BJ (cell line): ENCODE measurements around the gene JUND. TPM values are rescaled to one million over a fixed set of nuclear protein-coding genes. Genes with fewer than 3 reads are reported as not detected.
A peak's percentile ranks its signal among the peaks of the same experiment; 100 is the strongest.

Source experiments
- CTCF ChIA-PET: fragments of 350-600 bp; formaldehyde crosslinking; extraction: SDS; loops from one replicate; lab custom pipeline; 2021; ENCODE audit warnings: antibody characterized with exemption, inconsistent platforms; lab: Yijun Ruan, JAX
- POLR2A ChIA-PET: fragments of 300-600 bp; sonication (Branson Sonifier 250); formaldehyde crosslinking; extraction: SDS; loops from one replicate; lab custom pipeline; 2021; ENCODE audit warnings: antibody characterized with exemption; lab: Charles Lee
- DNase-seq: peaks from one replicate; pipeline ENCODE4 v3.0.0-alpha.2; 2011; ENCODE audit warnings: low read depth
- H3K27me3 ChIP-seq: 2 replicates; pipeline ENCODE4 v1.6.0; 2011; ENCODE audit warnings: low read length; ENCODE audit not compliant: control insufficient read depth, insufficient read depth
- H3K36me3 ChIP-seq: 2 replicates; pipeline ENCODE4 v1.5.1; 2011; ENCODE audit warnings: low read length; ENCODE audit not compliant: control insufficient read depth, insufficient read depth
- H3K4me3 ChIP-seq: 2 replicates; pipeline ENCODE4 v1.5.1; 2011; ENCODE audit warnings: low read depth, mild to moderate bottlenecking, control low read depth, low read length
- CTCF ChIP-seq: IDR thresholded peaks from 2 replicates; pipeline ENCODE4 v1.5.1; 2011; ENCODE audit warnings: low read depth, mild to moderate bottlenecking, control low read depth, inconsistent platforms, low read length, moderate library complexity; ENCODE audit not compliant: insufficient read depth
- polyA minus RNA-seq: library from RNA; depleted of rRNA, polyadenylated mRNA; stranded (reverse); fragments of >200 nt; gene quantifications from 2 replicates; pipeline ENCODE4 v1.2.3, GENCODE V29; 2011; rRNA and poly(A)+ RNA removed
- polyA plus RNA-seq: library from polyadenylated mRNA; depleted of rRNA; stranded (reverse); fragments of >200 nt; gene quantifications from 2 replicates; pipeline ENCODE4 v1.2.3, GENCODE V29; 2011; rRNA removed

The JUND gene
- polyA plus RNA-seq (92.0 and 124 TPM in 2 replicates), polyA minus RNA-seq (29.6 and 35.4 TPM in 2 replicates)

- H3K27me3 ChIP-seq, result no peaks in the 10 kb centered on the region
- CTCF ChIA-PET, result interaction anchor here (0.9 to 11.5 kb wide), 12 partner anchors 10 to 110 kb away, joined by 3 to 252 read pairs (median 3); partner anchors contain the start of gene LSM4
- POLR2A ChIA-PET, result interaction anchor here (0.5 to 3.4 kb wide), 10 partner anchors 11 to 136 kb away, joined by 3 to 41 read pairs (median 6); partner anchors contain the start of genes LSM4 and RAB3A
- H3K4me3 ChIP-seq, result peak within 1 kb of the TSS; percentile 87
- no peak for TF ChIP-seq CTCF
- H3K36me3 ChIP-seq, result peaks cover 12% of the 10 kb centered on the region
- DNase-seq, result peak; percentile 84
Observed at GRCh38 chr19:18281082-18282020, at the start of gene JUND. Gene JUND, minus strand, starts transcription at chr19:18281622. Its CDS starts 138 bp downstream, at chr19:18281484.

GRCh38 chr19:18330868-18331267, 49.4 kb upstream of the JUND start:
- H3K36me3 ChIP-seq, result no peaks in the 10 kb centered on the region
- ChIA-PET POLR2A (no interaction called here), CTCF (interaction anchor here (0.6 to 13.4 kb wide), 3 partner anchors 54 to 120 kb away, joined by 3 to 252 read pairs (median 3); partner anchors contain the start of genes IQCN and JUND)
- H3K27me3 ChIP-seq, result no peaks in the 10 kb centered on the region
- H3K4me3 ChIP-seq, result no peak overlapping the region
- no peak for TF ChIP-seq CTCF
- no peak for DNase-seq

- peak overlapping the region; percentile 18 for H3K4me3 ChIP-seq
- TF ChIP-seq CTCF, result no peak
- POLR2A ChIA-PET, result interaction anchor here (0.6 to 1.2 kb wide), 7 partner anchors 40 to 136 kb away, joined by 3 to 14 read pairs (median 4); partner anchors contain the start of genes GDF15, JUND and MPV17L2
- CTCF ChIA-PET, result interaction anchor here (0.6 to 13.4 kb wide), 27 partner anchors 8 to 145 kb away, joined by 3 to 252 read pairs (median 4); partner anchors contain the start of genes GDF15, IQCN, JUND and MPV17L2
- H3K36me3 ChIP-seq, result no peaks in the 10 kb centered on the region
- DNase-seq, result no peak
- H3K27me3 ChIP-seq, result no peaks in the 10 kb centered on the region
Observed at GRCh38 chr19:18329035-18329376, 47.6 kb upstream of the JUND start.

GRCh38 chr19:18328340-18329034, 47.1 kb upstream of the JUND start:
- ChIA-PET POLR2A (interaction anchor here (0.6 to 1.2 kb wide), 7 partner anchors 39 to 135 kb away, joined by 3 to 14 read pairs (median 4); partner anchors contain the start of genes GDF15, JUND and MPV17L2), CTCF (interaction anchor here (0.6 to 13.4 kb wide), 30 partner anchors 8 to 145 kb away, joined by 3 to 252 read pairs (median 4); partner anchors contain the start of genes GDF15, IQCN, JUND and MPV17L2)
- Histone ChIP-seq H3K36me3 (no peaks in the 10 kb centered on the region), H3K4me3 (peak overlapping the region; percentile 18), H3K27me3 (no peaks in the 10 kb centered on the region)
- DNase-seq, result peak; percentile 89
- peak; percentile 94 for TF ChIP-seq CTCF
